ENCODE data around the gene COPRS.
"Not testable (repeated sequence)": the region's sequence is repeated elsewhere in the genome, so short reads cannot be mapped to it uniquely, and the experiment has no call there.

Gene COPRS

GRCh38 chr17:31824766-31825360 is 34.2 kb downstream of the COPRS start:
- DNase-seq (ENCODE audit: low read depth) = no peak
- TF ChIP-seq CTCF (conservative IDR thresholded peaks at IDR 0.05; ENCODE audit: low read depth, low read length) = no peak

GRCh38 chr17:31823014-31823413 is 36.0 kb downstream of the COPRS start:
- no peak for TF ChIP-seq CTCF (conservative IDR thresholded peaks at IDR 0.05; ENCODE audit: low read depth, low read length)
- H3K4me3 ChIP-seq (ENCODE audit: low read length) = no peak overlapping the region
- no peak for DNase-seq (ENCODE audit: low read depth)

More at GRCh38 chr17:31824766-31825360, 34.2 kb downstream of the COPRS start:
- H3K4me3 ChIP-seq (ENCODE audit: low read length) = no peak overlapping the region

- DNase-seq (ENCODE audit: low read depth) = no peak
- no peak for TF ChIP-seq CTCF (conservative IDR thresholded peaks at IDR 0.05; ENCODE audit: low read depth, low read length)
- no peak overlapping the region for H3K4me3 ChIP-seq (ENCODE audit: low read length)
Measured at GRCh38 chr17:31820691-31821435, 38.2 kb downstream of the COPRS start.

- DNase-seq (ENCODE audit: low read depth) = no peak
- no peak for TF ChIP-seq CTCF (conservative IDR thresholded peaks at IDR 0.05; ENCODE audit: low read depth, low read length)
- no peak overlapping the region for H3K4me3 ChIP-seq (ENCODE audit: low read length)
Measured at GRCh38 chr17:31819578-31819977, 39.5 kb downstream of the COPRS start.

- H3K4me3 ChIP-seq (ENCODE audit: low read length); DNase-seq (ENCODE audit: low read depth): not testable (repeated sequence)
Measured at GRCh38 chr17:31818863-31819262, 40.2 kb downstream of the COPRS start.

GRCh38 chr17:31815212-31815730 is 43.8 kb downstream of the COPRS start:
- no peak overlapping the region for H3K4me3 ChIP-seq (ENCODE audit: low read length)
- no peak for DNase-seq (ENCODE audit: low read depth)
- TF ChIP-seq CTCF (conservative IDR thresholded peaks at IDR 0.05; ENCODE audit: low read depth, low read length) = no peak

- no peak for TF ChIP-seq CTCF (conservative IDR thresholded peaks at IDR 0.05; ENCODE audit: low read depth, low read length)
- no peak for DNase-seq (ENCODE audit: low read depth)
- H3K4me3 ChIP-seq (ENCODE audit: low read length) = no peak overlapping the region
Measured at GRCh38 chr17:31811101-31811500, 47.9 kb downstream of the COPRS start.

GRCh38 chr17:31809876-31810275 is 49.2 kb downstream of the COPRS start:
- DNase-seq (ENCODE audit: low read depth); H3K4me3 ChIP-seq (ENCODE audit: low read length): not testable (repeated sequence)

All from retinal pigment epithelial cell (primary cell).